HG03045 (cell line): ENCODE results near the gene SNX25.
"Not testable (repeated sequence)": the region's sequence is repeated elsewhere in the genome, so short reads cannot be mapped to it uniquely, and the experiment has no call there.

Experiments
- ATAC-seq: cut with Tn5 transposase; IDR thresholded peaks from one replicate; pipeline ENCODE4 v1.9.1; 2021; ENCODE audit warnings: mild to moderate bottlenecking, moderate library complexity; ENCODE audit not compliant: unreplicated experiment

Gene SNX25

GRCh38 chr4:185296665-185297460, 87.5 kb downstream of the SNX25 start:
- no peak for ATAC-seq

GRCh38 chr4:185298728-185299430, 89.5 kb downstream of the SNX25 start:
- ATAC-seq = no peak

- no peak for ATAC-seq
Observed at GRCh38 chr4:185304541-185304940, 95.1 kb downstream of the SNX25 start.

- peak; percentile 39 for ATAC-seq
Observed at GRCh38 chr4:185304944-185305690, 95.7 kb downstream of the SNX25 start.

DNA sequence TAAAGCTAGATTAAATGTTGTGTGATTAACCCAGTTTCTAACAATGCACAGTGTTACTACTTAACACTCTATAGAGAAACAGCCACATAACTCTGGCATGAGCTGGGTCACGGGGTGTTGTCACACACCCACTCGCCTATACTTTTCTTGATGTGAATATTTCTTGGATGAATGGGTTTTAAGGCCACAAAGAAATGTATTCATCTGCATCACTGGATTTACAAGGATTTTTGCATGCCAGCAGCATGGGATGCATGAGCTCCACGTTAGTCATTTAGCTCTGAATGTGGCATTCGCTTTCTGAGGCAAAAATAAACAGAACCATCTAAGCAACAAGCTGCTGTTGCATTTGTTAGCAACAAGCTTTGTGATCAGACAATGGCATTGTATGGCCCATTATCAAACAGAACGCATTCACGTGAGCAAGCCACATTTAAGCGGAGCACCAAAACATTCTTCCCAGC, 96.6 kb downstream of the SNX25 start:
- ATAC-seq = no peak

DNA sequence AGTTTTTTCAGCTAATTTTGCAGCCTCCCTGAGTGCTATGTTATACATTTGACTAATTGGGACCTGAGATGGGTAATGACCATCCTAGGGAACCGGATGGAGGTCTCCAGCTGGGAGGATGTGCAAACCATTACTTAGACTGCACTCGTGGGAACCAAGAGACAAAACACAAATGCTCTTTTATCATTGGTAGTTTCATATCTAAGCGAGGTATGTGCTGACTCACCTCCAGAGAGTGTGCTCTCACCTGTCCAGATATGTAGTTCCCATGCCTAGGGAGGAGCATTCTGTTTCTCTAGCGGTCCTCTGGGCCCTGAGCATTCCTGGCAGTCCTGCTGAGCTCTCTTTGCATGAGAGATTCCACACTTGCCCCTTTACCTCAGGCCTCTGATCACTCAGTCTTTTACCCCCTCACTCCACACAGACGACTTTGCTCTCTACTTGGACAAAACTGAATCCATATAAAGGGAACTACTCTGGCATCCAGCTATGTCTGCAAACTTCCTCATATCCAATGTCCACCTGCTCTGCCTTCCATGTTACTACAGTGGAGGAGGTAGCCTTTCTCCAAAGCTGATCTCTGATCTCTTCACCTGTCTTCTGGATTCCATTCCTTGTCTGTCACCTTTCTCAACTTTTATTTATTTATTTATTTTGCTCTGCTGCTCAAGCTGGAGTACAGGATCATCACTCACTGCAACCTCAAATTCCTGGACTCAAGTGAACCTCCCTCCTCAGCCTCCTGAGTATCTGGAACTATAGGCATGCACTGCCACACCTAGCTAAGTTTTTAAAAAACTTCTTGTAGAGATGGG, 97.9 kb downstream of the SNX25 start:
- peak; percentile 58 for ATAC-seq

- peak; percentile 59 for ATAC-seq
Observed at GRCh38 chr4:185309770-185310169, 100.4 kb downstream of the SNX25 start.

- ATAC-seq = no peak
Observed at GRCh38 chr4:185311113-185311888, 101.9 kb downstream of the SNX25 start.

DNA sequence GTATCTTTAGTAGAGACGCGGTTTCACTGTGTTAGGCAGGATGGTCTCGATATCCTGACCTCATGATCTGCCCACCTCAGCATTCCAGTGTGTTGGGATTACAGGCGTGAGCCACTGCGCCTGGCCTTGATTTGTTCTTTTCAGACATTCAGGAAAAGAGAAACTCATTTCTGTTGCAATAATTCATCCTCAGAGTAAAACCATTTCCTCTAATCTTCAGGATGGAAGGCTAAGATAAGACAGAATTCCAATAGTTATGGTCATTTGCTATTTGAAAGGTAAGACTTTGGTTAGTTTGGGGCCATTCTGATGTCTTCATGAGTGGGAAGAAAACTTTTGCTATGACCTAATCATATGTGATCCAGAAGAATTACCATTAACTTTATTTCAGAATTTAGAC, 103.3 kb downstream of the SNX25 start:
- ATAC-seq = no peak

DNA sequence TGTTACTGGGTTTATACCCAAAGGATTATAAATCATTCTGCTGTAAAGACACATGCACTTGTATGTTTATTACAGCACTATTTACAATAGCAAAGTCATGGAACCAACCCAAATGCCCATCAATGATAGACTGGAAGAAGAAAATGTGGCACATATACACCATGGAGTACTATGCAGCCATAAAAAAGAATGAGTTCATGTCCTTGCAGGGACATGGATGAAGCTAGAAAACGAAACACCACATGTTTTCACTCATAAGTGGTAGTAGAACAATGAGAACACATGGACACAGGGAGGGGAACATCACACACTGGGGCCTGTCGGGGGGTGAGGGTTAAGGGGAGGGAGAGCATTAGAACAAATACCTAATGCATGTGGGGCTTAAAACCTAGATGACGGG, 108.1 kb downstream of the SNX25 start:
- ATAC-seq = not testable (repeated sequence)

DNA sequence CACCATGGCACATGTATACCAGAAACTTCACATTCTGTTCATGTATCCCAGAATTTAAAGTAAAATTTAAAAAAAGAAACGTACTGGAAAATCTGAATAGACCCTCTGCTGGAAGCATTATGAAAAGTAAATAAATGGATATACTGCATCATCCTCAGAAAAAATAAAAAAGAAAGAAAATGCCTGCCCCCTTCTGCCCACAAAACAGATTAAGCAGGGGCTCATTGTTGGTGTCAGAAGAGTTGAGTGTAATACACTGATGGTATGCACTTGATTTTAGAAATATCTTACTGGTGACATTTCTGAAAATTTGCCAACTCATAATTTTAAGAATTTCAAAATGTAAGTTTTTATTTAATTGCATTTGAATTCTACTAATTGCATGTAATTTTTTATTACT, 108.5 kb downstream of the SNX25 start:
- no peak for ATAC-seq

GRCh38 chr4:185318679-185319078, 109.3 kb downstream of the SNX25 start:
- no peak for ATAC-seq

- ATAC-seq = no peak
Observed at GRCh38 chr4:185322803-185323202, 113.4 kb downstream of the SNX25 start.

DNA sequence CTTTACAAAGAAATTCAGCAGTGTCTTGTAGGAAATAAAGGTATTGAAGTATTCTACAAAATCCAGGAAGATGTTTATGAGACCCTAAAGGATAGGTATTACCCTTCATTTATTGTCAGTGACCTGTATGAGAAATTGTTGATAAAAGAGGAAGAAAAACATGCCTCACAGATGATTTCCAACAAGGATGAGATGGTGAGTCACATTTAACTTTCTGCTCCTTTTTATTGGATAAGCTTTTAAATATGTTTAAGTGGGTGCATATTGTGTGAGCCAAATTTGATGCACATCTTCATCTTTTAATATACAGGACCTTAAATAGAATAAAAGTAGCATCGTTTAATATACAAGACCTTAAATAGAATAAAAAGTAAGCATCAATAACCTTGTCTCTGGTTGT, 114.2 kb downstream of the SNX25 start:
- ATAC-seq = no peak

DNA sequence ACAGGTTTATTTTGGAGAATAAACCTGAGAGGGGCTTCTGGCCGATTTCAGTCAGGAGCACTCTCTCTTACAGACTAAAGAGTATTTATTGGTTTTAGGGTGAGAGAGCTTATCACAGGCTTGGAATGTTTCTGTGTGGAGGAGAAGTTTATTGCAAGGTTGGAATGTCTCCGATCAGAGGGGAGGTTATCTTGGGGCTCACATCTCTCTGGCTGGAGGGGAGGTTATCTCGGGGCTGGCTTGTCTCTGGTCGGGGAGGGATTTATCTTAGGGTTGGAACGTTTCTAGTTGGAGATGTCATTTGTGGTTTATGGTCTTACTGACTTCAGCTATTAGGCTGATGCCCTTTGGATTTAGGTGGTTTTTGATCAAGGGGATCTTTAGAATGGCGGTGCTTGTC, 115.0 kb downstream of the SNX25 start:
- ATAC-seq = not testable (repeated sequence)

- ATAC-seq = not testable (repeated sequence)
Observed at GRCh38 chr4:185325721-185326120, 116.3 kb downstream of the SNX25 start.

DNA sequence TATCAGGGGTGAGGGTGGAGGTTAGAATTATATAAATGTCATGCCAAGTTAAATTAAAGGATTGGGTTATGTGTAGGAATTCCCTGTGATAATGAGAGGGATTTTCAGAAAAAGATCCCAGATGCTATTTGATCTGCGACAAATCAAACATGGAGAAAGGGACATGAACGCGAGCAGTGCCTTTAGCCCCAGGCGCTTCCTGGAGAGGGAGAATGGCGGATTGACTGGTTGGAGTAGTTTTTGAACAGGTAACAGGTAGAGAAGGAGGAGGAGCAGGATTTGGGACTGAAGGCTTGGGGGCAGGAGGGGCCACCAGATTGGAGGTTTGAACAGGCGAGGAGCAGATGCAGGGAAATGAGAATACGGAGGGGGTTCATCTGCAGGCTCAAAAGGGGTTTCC, 119.2 kb downstream of the SNX25 start:
- ATAC-seq = no peak

DNA sequence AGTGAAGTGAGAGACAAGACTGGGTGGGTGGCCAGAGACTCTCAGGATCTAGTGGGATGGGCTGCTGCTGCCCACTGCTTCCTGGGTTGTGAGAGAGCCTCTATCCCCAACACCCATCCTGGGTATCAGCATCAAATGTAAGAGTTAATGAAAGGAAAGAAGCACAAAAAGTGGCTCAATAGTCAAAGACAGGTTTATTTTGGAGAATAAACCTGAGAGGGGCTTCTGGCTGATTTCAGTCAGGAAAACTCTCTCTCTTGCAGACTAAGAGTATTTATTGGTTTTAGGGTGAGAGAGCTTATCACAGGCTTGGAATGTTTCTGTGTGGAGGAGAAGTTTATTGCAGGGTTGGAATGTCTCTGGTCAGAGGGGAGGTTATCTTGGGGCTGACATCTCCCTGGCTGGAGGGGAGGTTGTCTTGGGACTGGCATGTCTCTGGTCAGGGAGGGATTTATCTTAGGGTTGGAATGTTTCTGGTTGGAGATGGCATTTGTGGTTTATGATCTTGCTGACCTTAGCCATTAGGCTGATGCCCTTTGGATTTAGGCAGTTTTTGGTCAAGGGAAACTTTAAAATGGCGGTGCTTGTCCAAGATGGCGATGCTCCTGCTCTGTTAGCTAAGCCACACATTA, 120.6 kb downstream of the SNX25 start:
- ATAC-seq = not testable (repeated sequence)
